Measurements from ENCODE around the gene EHBP1L1.
A peak's percentile ranks its signal among the peaks of the same experiment; 100 is the strongest.

Gene EHBP1L1

DNA sequence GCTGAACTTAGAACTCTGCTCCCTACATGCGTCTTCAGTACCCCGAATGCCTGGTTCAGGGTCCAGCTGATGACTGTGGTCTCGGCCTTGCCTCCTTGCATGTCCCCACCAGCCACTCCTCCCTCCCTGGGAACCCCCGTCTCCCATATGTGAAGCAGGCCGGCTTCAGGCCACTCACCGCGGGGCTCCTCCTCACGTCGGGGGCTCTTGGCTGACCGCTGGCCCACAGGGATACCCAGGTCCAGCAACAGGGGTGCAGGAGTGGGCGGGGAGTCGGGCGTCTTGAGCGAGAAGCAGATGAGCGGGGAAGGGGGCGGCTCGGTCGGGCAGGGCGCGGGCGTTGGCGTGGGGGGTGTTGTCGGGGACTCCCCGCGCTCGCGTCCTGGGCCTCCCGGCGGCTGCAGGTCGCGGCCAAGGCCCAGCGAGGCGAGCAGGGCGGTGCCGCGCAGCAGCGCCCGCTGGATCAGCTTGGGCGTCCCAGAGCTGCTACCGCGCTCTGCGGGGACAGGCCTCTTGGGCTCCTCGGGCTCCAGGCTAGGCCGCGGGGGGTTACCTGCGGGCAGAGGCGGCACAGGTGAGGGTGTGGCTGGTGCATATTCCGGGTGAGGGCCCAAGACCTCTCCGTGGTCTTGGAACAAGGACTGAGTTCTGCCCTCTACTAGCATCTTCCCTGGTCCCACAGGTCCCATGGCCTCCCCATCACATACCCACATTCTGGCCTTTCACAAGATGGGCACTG is 23.5 kb downstream of the EHBP1L1 start:
- no peak for DNase-seq

DNA sequence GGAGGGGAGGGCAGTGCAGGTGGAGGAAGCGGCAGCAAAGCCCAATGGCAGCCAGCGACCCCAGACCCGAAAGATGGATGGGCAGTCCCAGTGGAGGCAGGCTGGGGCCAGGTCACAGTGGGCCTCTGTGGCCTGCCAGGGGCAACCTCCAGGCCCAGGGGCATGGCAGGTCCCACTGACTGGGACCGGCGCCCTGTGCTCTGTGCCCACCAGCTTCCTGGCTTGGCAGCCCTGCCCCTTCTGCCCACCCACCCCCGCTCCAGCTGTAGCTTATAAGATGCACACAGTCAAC is 24.0 kb downstream of the EHBP1L1 start:
- no peak for DNase-seq

DNA sequence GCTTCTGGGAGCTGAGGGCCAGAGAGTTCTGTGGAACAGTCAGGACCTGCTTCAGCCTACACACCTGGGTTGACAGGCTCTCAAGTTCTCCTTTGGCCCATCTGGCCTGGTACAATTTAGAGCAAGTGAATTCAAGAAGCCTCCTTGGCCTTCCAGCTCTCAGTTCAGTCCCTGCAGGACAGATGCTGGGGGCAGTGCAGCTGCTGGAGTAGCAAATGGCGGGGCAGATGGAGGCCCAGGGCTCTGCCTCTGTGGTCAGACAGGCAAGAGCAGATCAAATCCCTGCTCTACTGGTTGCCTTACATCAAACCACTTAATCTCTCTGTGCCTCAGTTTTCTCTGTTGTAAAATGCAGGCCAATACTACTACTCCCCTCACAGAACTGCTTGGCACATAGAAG is 28.4 kb downstream of the EHBP1L1 start:
- no peak for DNase-seq

DNA sequence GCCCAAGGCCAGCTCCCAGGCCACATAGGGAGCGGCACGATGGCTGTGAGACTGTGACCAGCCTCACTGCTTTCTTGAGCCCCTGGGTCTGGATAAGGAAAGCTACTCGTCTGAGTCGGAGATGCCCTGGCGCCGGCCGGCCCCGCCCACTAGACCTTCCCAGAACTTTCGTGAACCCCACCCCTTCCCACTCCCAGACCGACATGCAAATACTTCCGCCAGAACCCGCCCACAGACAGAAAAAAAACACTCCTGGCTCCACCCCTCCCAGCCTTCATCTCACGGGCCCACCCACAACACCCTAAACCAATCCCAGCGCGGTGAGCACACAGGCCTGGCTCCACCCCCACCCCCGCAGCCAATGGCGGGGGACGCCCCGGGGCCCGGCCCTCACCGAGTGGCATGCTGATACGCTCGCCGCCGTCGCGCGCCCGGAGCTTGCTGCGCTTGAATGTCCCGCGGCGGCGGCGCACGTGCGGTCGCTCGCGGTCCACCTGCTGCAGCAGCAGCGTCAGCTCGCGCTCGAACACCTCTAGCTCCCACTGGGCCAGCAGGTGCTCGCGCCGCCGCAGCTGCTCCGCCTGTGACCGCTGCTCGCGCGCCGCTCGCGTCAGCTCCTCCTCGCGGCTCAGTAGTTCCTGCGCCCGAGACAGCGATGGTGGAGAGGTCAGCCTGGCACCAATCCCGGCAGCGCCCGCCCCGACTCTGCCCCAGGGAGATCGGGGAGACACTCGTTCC is 31.2 kb downstream of the EHBP1L1 start:
- DNase-seq, result peak; percentile 30 to 42

DNA sequence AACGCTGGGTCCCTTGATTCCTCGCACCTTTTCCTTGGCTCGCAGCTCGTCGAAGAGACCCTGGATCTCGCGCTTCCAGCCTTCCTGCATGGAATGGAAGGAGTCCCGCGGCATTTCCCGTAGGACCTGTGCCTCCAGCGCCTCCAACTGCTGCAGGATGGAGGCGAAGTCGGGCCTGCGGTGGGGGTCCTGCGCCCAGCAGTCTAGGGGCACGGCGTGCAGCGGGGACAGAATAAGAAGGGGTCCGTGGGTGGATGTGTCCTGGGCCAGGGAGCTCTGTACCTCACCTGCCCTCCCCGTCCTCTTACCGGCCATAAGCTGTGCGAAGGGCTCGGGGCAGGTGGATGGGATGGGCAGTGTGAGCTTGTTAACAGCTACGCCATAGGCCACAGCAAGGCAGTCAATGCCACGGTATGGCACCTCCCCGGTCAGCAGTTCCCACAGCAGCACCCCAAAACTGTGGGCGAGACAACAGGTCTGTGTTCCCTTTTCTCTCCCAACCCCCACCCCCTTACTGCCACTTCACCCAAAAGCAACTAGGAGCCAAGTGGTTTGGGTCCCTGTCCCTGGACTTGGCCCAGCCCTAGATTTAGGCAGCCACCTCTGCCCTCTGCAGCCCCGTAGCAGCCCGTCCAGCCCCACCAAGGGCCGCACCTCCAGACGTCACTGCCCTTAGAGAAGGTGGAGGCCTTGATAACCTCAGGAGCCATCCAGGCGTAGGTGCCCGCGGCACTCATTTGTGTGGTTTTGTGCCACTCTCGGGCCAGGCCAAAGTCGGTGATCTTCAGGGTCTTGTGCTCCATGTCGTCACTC is 32.0 kb downstream of the EHBP1L1 start:
- DNase-seq, result no peak

DNA sequence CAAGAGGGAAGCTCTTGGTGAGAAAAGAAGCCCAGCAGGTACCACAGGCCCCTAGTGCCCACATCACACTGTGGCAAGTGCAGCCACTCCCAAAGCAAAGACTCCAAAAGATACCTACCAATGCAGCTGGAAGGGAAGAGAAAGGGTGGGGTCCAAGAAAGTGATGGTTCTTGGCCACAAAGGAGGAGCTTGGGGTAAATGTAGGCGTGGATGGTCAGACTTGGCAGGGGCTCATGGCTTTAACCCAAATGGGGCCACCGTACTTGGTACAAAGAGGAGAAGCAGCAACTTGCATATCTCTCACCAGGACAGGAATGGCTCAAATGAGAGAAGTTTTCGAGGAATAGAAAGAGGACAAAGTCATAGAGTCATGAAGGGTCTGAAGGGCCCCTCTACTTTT is 33.4 kb downstream of the EHBP1L1 start:
- DNase-seq, result no peak

DNA sequence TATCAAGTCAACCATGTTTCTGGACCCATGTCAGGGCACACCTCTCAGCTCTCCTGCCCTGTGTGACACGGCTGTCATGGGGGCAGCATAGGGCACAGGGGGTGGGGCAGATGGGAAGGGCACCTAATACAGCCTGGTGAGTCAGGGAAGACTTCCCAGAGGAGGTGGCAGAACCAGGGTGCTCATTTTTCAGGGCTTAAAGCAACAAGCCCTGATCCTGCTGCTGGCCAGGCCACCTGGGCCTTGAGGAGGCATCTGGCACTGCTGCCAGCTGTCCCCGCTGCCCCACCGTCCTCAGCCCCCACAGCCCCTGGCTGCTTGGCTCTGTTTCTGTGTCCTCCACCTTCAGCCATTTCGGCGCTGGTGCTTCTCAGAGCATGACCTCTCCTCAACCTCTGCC is 33.8 kb downstream of the EHBP1L1 start:
- DNase-seq, result no peak

DNA sequence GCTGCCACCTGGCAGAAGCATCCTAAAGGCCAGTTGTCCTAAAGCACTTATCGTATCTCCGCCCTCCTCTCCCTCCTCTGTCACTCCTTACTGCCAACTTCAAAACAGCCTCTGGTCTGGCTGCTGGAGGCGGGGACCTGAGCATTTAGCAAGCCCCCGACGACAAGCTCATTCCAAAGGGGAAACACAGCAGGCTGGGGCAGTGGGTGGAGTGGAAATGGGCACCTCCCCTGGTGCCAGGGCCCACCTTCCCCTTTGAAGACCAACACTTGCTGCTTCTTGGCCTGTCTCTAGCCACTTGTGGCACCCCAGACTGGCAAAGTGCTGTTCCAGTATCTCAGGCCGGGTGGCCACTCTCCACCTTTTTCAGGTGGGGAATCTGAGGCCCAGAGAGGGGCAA is 34.6 kb downstream of the EHBP1L1 start:
- no peak for DNase-seq

DNA sequence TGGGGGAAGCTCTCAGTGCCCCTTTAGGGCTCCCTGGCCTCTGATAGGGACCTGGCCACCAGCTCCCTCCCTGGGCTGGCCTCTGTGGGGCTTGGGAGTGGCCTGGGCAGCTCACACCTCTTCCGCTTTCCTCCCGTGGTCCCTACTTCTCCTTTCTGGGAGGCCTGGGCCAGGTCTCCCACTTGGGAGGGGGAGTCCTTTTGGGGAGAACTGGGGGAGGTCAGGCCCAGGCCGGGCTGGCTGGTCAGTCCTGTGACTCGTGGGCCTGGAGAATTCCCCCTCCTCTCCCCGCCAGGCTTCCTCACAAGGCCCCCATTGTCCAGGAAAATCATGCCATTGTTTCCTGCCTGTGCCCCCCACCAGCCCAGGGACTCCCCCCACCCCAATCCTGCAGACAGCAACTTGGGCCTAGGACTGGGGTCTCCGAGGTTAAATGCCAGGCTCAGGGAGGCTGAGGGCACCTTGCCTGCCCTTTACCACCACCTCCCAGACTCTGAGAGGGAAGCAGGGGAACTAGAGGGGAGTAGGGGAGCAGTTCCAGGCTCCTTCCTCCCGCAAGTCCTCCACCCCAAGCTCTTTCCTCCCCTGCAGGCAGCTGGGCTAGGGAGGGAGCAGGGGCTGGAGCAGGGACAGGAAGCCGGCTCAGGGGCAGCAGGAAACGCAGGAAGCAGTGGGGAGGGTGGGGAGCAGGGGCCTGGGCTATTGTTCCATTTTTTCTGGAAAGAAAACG is 35.3 kb downstream of the EHBP1L1 start:
- DNase-seq, result peak in 1 of 2 experiments; percentile 16

DNA sequence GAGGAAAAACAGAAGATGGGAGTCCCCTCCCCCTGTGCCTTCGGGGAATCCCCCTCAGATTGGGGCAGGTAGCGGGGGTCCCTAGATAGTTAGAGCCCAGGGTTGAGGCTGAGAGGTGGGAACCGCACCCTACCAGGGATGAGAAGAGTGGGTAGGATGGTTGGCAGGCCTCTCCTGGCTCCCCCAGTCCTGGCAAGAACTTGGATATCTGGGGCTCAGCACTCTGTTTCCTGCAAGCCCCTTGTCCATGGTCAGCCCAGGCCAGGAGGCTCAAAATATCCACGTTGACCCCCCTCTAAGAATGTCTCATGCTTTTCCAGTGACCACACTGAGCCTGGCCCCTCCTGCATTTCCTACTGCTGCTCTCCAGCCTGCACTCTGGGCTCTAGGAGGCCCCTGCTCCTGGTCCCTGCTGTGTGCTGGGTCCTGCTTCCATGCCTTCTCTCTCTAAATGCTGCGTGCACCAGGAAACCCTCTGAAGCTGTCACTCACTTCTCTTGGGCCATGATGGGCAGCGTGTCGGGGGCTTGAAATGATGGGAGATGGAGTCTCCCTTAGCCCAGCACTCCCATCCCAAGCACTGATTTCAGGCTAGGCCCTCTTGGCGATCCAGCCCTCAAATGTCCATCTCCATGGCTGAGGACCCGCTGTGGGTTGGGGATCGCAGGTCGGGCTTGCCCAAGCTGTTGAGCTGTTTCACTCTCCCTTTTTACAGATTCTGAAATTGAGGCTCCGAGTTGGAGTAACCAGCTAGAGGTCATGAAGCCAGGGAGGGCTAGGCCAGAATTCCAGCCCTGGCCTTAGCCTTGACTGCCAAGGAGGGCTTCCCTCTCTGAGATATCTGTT is 36.1 kb downstream of the EHBP1L1 start:
- DNase-seq, result no peak

DNA sequence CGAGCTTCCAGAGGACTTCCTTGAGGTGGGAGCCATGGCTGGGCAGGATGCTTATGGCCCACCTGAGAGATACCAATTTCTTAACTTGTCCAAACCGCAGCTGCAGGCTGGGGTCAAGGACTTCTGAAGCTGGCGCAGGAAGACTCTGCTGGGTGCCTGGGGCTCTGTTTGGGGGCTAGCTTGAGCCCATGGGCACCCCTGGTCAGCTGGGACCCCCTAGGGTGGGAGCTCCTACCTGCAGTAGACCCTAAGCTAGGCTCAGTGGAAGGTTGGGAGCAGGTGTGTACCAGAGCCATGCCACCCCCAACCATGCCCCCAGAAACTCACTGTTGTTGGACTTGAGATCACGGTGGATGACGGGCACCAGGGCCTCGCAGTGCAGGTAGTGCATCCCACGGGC is 36.8 kb downstream of the EHBP1L1 start:
- DNase-seq, result no peak

DNA sequence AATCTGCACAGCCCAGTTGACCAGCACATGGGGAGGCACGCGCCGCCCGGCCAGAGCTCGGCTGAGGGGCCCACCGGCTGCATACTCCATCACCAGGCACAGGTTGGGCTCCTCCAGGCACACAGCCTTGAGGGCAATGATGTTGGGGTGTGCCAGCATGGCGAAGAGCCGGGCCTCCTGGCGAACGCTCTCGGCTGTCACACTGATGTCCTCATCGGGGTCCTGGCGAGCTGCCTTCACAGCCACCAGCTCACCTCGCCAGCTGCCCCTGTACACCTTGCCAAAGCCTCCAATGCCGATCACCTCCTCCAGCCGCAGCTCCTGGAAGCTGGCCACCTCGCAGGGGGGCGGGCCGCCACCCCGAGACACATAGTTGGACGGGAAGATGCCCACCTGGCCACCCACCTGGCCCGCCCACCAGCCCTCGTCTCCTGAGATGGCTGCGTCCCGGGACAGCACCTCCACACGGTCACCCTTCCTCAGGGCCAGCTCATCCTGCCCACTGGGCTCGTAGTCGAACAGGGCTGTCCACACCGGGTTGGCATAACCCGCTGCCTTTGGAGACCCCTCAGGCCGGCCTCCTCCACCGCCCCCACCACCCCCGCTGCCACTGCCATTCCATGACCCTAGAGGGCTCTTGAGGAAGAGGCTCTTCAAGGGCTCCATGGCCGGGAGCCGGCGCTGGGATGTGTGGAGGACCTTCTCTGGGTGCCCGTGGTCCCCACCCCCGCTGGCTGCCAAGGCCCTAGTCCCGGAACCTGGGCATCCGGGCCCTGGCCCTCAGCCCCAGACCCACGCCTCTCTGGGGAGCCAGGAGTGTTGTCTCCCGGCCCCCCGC is 37.5 kb downstream of the EHBP1L1 start:
- DNase-seq, result no peak

DNA sequence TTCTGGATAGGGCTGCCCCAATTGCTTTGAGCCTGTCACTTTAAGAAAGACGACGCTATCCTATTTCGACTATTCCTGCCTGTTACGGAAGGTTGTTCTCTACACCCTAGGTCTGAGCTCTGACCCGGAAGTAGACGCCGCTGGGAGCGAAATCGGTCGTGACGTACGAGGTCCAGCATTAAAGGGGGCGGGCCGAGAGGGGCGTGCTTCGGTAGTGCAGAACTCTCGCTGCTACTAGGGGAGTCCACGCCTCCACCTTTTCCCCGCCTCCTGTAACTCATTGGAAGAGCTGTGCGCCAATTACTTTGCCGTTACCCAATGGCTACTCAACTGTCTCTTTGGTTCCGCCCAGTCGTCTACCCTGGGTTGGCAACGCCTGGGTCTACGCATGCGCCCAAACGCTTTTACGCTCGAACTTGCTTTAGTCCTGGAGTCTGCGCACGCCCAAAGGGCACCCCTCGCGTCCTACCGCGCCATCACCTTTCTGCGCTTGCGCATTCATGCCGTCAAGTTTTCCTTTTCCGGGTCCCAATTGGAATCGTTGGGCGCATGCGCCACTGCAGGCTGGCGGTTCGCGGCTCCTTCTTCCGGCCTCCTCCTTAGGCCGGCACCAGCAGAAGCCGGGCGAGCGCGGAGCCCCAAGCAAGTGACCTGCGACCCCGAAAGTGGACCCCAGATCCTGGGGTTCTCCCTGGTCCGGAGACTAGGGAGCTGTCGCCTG is 39.5 kb downstream of the EHBP1L1 start, which contains the start of gene PCNX3:
Gene PCNX3 (plus strand): TSS at position 548 of the 721 bp plus-strand sequence. CDS start 536 bp downstream, outside the sequence.
- DNase-seq, result peak; percentile 100

DNA sequence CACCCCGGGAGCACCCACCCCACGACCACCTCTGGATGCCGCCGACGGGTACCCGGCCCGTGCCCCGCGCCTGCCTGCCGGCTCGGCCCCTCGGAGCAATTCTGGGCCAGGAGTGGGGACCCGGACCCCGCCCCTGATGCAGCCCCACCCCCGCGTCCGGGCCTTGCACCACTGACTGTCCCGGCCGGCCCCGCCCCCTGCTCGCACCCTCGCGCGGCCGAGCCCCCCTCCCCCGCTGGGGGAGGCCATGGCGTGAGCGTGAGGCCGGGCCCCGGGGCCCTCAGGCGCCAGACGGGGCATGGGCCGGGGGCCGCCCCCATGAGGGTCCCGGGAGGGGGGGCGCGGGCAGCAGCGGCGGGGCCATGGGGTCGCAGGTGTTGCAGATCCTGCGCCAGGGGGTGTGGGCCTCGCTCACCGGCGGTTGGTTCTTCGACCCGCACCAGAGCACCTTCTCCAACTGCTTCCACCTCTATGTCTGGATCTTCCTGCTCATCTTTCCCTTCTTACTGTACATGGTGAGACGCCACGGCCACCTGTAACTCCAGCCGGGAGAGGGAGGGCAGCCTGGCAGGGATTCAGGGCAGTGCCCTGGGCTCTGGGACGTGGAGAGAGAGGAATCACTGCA is 40.2 kb downstream of the EHBP1L1 start:
- no peak for DNase-seq

DNA sequence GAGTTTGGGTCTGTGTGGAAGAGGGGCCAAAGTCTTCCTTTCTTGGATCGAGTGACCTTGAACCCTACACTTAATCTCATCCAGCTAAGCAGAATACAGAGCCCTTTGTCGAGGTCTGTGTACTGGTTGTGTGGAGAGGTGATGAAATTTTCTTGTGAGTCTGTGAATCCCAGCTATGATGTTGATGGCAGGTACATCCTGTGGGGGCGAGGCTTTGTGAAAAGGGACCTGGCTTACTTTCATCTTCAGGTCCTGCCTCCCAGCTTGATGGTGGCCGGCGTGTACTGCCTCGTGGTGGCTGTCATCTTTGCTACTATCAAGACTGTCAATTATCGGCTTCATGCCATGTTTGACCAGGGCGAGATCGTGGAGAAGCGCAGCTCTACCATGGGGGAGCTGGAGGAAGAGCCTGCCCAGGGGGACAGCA is 40.7 kb downstream of the EHBP1L1 start:
- no peak for DNase-seq

DNA sequence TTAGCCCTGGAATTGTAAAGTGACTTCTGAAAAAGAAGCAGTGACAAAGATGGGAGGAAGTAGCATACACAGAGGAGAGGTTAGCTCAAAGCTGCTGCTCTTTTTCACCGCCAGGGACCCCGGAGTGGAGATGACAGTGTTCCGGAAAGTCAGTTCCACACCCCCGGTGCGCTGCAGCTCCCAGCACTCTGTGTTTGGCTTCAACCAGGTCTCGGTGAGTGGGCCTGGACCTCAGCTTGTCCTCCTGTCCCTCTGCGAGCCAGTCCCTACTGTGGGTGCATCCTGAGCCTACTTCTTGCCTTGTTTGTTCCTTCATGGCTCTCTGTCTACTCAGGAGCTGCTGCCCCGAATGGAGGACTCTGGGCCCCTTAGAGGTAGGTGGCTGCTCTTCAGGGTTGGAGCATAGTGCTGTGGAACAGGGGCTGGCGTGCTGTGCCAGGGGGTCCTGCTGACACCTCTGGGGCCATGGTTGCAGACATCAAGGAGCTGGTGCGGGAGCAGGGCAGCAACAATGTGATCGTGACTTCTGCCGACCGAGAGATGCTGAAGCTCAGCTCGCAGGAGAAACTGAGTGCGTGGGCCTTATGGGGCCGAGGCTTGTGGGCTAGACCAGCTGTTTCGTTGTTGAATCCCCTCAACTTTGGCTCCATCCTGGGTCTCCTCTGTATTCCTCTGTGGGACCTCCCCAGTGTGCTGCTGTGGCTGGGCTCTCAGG is 41.4 kb downstream of the EHBP1L1 start:
- no peak for DNase-seq

DNA sequence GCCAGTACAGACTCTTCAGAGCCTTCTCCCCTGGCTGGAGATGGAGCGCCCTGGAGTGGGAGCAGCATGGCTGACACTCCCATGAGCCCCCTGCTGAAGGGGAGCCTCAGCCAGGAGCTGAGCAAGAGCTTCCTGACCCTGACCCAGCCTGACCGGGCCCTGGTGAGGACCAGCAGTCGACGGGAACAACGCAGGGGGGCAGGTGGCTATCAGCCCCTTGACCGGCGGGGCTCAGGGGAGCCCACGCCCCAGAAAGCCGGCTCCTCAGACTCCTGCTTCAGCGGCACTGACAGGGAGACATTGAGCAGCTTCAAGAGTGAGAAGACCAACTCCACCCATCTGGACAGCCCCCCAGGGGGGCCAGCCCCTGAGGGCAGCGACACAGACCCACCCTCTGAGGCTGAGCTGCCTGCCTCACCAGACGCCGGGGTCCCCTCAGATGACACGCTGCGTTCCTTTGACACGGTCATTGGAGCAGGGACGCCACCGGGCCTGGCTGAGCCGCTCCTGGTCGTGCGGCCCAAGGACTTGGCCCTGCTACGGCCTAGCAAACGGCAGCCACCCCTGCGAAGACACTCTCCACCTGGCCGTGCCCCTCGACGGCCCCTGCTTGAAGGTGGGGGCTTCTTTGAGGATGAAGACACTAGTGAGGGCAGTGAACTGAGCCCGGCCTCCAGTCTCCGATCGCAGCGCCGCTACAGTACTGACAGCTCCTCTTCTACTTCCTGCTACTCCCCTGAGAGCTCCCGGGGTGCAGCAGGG is 42.3 kb downstream of the EHBP1L1 start:
- no peak for DNase-seq

DNA sequence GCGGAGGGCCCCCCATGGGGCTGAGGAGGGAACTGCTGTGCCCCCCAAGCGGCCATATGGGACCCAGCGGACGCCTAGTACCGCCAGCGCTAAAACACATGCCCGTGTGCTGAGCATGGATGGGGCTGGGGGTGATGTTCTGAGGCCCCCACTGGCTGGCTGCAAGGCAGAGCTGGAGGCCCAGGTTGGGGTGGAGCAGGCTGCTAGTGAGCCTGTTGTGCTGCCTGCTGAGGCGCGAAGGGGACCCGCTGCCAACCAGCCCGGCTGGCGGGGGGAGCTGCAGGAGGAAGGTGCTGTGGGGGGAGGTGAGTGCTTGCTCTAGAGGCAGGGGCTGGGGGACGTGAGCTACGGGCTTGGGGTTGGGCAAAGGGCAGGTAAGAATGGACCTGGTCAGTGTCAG is 42.9 kb downstream of the EHBP1L1 start:
- DNase-seq, result no peak
